NB4 (cell line): ENCODE results near the gene POLD1.

Source experiments
- DNase-seq: peaks from one replicate; pipeline ENCODE4 v3.0.0; 2010; ENCODE audit warnings: low read depth
- H3K4me3 ChIP-seq: one replicate; pipeline ENCODE4 v1.5.1; 2011; ENCODE audit warnings: mild to moderate bottlenecking, low read depth, low read length, moderate library complexity
- CTCF ChIP-seq: IDR thresholded peaks from one replicate; pipeline ENCODE4 v1.5.1; 2012; ENCODE audit warnings: low read depth, low read length
- MAX ChIP-seq: IDR thresholded peaks from 2 replicates; pipeline ENCODE4 v1.6.1; 2011; ENCODE audit warnings: low read depth, low read length
- MYC ChIP-seq: IDR thresholded peaks from 2 replicates; pipeline ENCODE4 v1.6.1; 2011; ENCODE audit warnings: low read depth, low read length
- POLR2A ChIP-seq: IDR thresholded peaks from 2 replicates; pipeline ENCODE4 v1.6.1; 2011; ENCODE audit warnings: mild to moderate bottlenecking; ENCODE audit not compliant: insufficient read length; ENCODE audit errors: extremely low read depth

Gene POLD1

GRCh38 chr19:50401605-50402450 is 17.7 kb downstream of the POLD1 start:
- H3K4me3 ChIP-seq, result no peak overlapping the region
- no peak for DNase-seq
- TF ChIP-seq CTCF, result no peak
- TF ChIP-seq MAX, result no peak
- no peak for TF ChIP-seq POLR2A
- TF ChIP-seq MYC, result no peak

DNA sequence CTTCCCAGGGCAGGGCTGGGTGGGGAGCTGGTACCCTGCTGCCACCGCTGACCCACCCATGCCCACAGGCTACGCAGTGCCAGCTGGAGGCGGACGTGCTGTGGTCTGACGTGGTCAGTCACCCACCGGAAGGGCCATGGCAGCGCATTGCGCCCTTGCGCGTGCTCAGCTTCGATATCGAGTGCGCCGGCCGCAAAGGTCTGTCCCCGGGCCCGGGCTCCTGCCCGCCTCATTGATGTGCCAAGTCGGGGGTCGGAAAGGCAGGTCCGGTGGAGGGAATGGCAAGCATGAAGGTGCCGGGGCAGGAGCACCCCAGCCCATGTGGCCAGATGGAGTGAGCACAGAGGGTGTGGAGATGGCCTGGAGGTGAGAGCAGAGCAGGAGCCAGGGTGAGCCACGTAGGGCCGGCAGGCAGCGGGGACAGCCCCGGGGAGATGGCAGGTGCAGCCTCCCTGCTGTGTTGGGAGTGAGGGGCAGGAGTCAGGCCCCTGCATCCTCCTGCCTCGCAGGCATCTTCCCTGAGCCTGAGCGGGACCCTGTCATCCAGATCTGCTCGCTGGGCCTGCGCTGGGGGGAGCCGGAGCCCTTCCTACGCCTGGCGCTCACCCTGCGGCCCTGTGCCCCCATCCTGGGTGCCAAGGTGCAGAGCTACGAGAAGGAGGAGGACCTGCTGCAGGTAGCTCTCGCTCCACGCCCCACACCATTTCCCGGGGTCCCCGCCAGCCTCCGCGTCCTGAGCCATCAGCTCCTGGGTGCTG is 18.6 kb downstream of the POLD1 start:
- no peak for TF ChIP-seq MYC
- no peak for TF ChIP-seq MAX
- H3K4me3 ChIP-seq, result no peak overlapping the region
- DNase-seq, result no peak

- no peak for DNase-seq
- H3K4me3 ChIP-seq, result no peak overlapping the region
- TF ChIP-seq CTCF (no peak), POLR2A (no peak), MAX (no peak)
Observed at GRCh38 chr19:50406156-50406820, 22.1 kb downstream of the POLD1 start.

DNA sequence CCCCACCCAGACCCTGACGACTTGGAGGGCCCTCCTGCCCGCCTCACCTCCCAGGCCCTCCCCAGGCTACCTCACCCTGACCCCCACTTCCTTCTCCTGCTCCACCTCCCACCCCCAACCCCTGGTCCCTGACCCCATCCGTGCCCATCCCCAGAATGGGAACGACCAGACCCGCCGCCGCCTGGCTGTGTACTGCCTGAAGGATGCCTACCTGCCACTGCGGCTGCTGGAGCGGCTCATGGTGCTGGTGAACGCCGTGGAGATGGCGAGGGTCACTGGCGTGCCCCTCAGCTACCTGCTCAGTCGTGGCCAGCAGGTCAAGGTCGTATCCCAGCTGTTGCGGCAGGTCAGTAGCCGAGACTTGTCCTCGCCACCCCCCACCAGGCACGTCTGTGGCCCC is 22.7 kb downstream of the POLD1 start:
- DNase-seq, result no peak
- no peak for TF ChIP-seq POLR2A
- no peak for TF ChIP-seq MYC
- TF ChIP-seq MAX, result no peak
- no peak for TF ChIP-seq CTCF
- H3K4me3 ChIP-seq, result no peak overlapping the region

- no peak for DNase-seq
- H3K4me3 ChIP-seq, result no peak overlapping the region
- TF ChIP-seq MAX (no peak), POLR2A (no peak)
Observed at GRCh38 chr19:50409347-50409746, 25.2 kb downstream of the POLD1 start.

DNA sequence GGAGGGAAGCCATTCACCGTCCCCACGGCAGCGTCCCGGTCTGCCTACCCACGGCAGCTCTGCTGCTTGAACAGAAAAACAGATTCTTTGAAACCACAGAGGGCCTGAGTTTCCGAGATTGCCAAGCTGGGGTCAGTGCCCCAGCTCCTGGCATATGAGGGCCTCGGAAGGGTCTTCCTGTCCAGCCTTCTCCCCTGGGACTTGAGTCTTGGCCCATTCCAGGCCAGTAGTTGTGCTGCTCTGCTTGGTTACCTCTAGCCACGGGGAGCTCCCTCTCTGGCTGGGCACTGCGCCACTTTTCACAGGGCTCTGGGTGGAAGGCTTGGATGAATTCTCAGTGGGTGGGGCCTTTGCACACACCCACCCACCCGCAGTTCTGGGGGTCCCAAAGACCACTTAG is 26.0 kb downstream of the POLD1 start:
- H3K4me3 ChIP-seq, result no peak overlapping the region
- TF ChIP-seq MAX (no peak), CTCF (no peak), MYC (no peak), POLR2A (no peak)
- DNase-seq, result no peak
